Fibroblast of lung (primary cell): ENCODE measurements around the gene C9. TPM values are rescaled to one million over a fixed set of nuclear protein-coding genes. Genes with fewer than 3 reads are reported as not detected.

Source experiments
- DNase-seq, 2 donors: peaks; one replicate each; pipeline versions ENCODE4 v3.0.0 to v3.0.0-alpha.2; 2010; ENCODE audit warnings: low read depth in 2 of 2
- H2AFZ ChIP-seq: 2 replicates; pipeline ENCODE4 v1.5.1; 2012; ENCODE audit warnings: low read length, control low read depth, inconsistent platforms
- H3K27ac ChIP-seq: 2 replicates; pipeline ENCODE4 v1.5.1; 2011; ENCODE audit warnings: low read length, control low read depth; ENCODE audit not compliant: insufficient read depth
- H3K27me3 ChIP-seq: 2 replicates; pipeline ENCODE4 v1.5.1; 2011; ENCODE audit warnings: mild to moderate bottlenecking, low read length; ENCODE audit not compliant: control insufficient read depth, insufficient read depth
- H3K36me3 ChIP-seq: 2 replicates; pipeline ENCODE4 v1.5.1; 2011; ENCODE audit warnings: low read length; ENCODE audit not compliant: control insufficient read depth, insufficient read depth
- H3K4me1 ChIP-seq: 2 replicates; pipeline ENCODE4 v1.5.1; 2011; ENCODE audit warnings: low read length; ENCODE audit not compliant: control insufficient read depth, insufficient read depth; ENCODE audit errors: extremely low read depth
- H3K4me2 ChIP-seq: 2 replicates; pipeline ENCODE4 v1.5.1; 2011; ENCODE audit warnings: low read length, control low read depth; ENCODE audit not compliant: insufficient read depth; ENCODE audit errors: extremely low read depth
- H3K4me3 ChIP-seq, 4 experiments: fragments of 200-600 bp in 1 of 4; sonication (generic) in 1 of 4; replicated peaks in 1 of 4; 2 replicates each; pipeline ENCODE4 v1.5.1; 2011 to 2016; ENCODE audit warnings: low read length in 4 of 4, low read depth in 3 of 4, mild to moderate bottlenecking in 3 of 4, control low read depth in 2 of 4, inconsistent platforms in 1 of 4, mixed read lengths in 1 of 4; ENCODE audit not compliant: insufficient read depth in 1 of 4; ENCODE audit errors: control extremely low read depth in 1 of 4
- H3K79me2 ChIP-seq: 2 replicates; pipeline ENCODE4 v1.5.1; 2012; ENCODE audit warnings: mild to moderate bottlenecking, low read length, inconsistent platforms; ENCODE audit not compliant: control insufficient read depth, insufficient read depth
- H3K9ac ChIP-seq: 2 replicates; pipeline ENCODE4 v1.5.1; 2011; ENCODE audit warnings: mild to moderate bottlenecking, low read length, control low read depth; ENCODE audit not compliant: insufficient read depth
- H3K9me3 ChIP-seq: 2 replicates; pipeline ENCODE4 v1.5.1; 2012; ENCODE audit warnings: low read depth, low read length; ENCODE audit not compliant: control insufficient read depth, insufficient read depth
- H4K20me1 ChIP-seq: 2 replicates; pipeline ENCODE4 v1.5.1; 2011; ENCODE audit warnings: low read length; ENCODE audit not compliant: control insufficient read depth, insufficient read depth; ENCODE audit errors: extremely low read depth
- EZH2 ChIP-seq: IDR thresholded peaks from 2 replicates; pipeline ENCODE4 v1.5.1; 2012; ENCODE audit warnings: low read length, control low read depth, mild to moderate bottlenecking; ENCODE audit errors: missing control alignments
- polyA plus RNA-seq, 2 donors: library from polyadenylated mRNA; depleted of rRNA in 1 of 2; stranded (reverse) in 1 of 2; unstranded in 1 of 2; fragments of >200 nt; gene quantifications; 2 replicates each; pipeline ENCODE4 v1.2.1, GENCODE V29; 2011 to 2012; ENCODE audit warnings: missing spikeins in 1 of 2
- total RNA-seq: library from RNA; depleted of rRNA; stranded (reverse); fragments of >200 nt; gene quantifications from 2 replicates; pipeline ENCODE4 v1.2.1, GENCODE V29; 2014
- TF ChIP-seq, protein P1 (sequence below), 2 donors: IDR thresholded peaks in 1 of 2; conservative IDR thresholded peaks in 1 of 2; 1 replicate in 1 of 2; 2 replicates in 1 of 2; pipeline ENCODE4 v1.5.1; 2011 to 2012; ENCODE audit warnings: low read length in 2 of 2, control low read depth in 1 of 2, inconsistent platforms in 1 of 2, low read depth in 1 of 2, mild to moderate bottlenecking in 1 of 2

C9 gene
- total and polyA plus RNA-seq, 2 donors (not counting 1 experiment from before 2014, with no cell fraction given) = 0.06 to 0.33 TPM

DNA sequence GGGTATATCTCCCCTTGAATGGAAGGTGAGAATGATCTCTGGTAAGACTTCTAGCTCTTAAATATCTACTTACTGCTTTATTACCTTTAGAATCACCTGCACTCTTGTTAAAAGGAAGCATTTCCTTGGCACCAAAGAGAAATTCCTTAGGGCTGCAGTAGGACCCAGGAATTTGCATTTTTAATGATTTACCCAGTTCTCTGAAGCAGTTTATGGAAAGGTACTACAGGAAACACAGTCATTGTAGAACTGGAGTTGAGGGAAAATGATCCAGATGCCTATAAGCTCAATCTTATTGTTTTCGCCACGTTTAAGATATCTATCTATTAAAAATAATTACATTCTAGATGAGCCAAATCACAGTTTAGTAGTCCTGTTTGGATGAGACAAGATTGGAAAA lies 9.5 kb upstream of the C9 start:
- no peak for DNase-seq
- H3K4me3 ChIP-seq = no peak overlapping the region
- no peaks in the 10 kb centered on the region for H3K9me3 ChIP-seq

DNA sequence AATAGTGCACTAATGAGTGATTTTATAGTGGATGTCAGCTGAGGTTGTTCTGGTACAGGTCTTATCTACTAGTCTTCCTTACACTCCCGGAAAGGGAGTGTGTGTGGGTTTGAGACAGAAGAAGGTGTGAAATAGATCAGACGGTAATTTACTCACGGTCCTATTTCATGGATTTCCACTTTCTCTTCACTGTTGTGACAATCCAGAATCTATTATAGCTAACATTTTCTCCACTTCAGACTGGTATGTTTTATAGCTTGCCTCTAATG lies 7.0 kb upstream of the C9 start:
- peaks cover 15% of the 10 kb centered on the region for H3K36me3 ChIP-seq
- TF ChIP-seq, protein P1, sequence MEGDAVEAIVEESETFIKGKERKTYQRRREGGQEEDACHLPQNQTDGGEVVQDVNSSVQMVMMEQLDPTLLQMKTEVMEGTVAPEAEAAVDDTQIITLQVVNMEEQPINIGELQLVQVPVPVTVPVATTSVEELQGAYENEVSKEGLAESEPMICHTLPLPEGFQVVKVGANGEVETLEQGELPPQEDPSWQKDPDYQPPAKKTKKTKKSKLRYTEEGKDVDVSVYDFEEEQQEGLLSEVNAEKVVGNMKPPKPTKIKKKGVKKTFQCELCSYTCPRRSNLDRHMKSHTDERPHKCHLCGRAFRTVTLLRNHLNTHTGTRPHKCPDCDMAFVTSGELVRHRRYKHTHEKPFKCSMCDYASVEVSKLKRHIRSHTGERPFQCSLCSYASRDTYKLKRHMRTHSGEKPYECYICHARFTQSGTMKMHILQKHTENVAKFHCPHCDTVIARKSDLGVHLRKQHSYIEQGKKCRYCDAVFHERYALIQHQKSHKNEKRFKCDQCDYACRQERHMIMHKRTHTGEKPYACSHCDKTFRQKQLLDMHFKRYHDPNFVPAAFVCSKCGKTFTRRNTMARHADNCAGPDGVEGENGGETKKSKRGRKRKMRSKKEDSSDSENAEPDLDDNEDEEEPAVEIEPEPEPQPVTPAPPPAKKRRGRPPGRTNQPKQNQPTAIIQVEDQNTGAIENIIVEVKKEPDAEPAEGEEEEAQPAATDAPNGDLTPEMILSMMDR (conservative IDR thresholded peaks at IDR 0.05 in 1 of 2, IDR thresholded peaks at IDR 0.05 in 1 of 2; ENCODE audit: low read depth in 1 of 2, low read length in 2 of 2) = no peak
- no peak for TF ChIP-seq EZH2

More for the DNA sequence above, 9.5 kb upstream of the C9 start:
- Histone ChIP-seq H3K4me1 (no peaks in the 10 kb centered on the region), H3K36me3 (peaks cover 25% of the 10 kb centered on the region), H3K79me2 (no peaks in the 10 kb centered on the region), H3K4me2 (no peak overlapping the region), H4K20me1 (no peaks in the 10 kb centered on the region), H3K27me3 (no peaks in the 10 kb centered on the region), H3K9ac (no peak overlapping the region), H3K27ac (no peak overlapping the region), H2AFZ (no peak overlapping the region)
- TF ChIP-seq EZH2 = no peak
- TF ChIP-seq, protein P1 (conservative IDR thresholded peaks at IDR 0.05 in 1 of 2, IDR thresholded peaks at IDR 0.05 in 1 of 2; ENCODE audit: low read depth in 1 of 2, low read length in 2 of 2) = no peak

DNA sequence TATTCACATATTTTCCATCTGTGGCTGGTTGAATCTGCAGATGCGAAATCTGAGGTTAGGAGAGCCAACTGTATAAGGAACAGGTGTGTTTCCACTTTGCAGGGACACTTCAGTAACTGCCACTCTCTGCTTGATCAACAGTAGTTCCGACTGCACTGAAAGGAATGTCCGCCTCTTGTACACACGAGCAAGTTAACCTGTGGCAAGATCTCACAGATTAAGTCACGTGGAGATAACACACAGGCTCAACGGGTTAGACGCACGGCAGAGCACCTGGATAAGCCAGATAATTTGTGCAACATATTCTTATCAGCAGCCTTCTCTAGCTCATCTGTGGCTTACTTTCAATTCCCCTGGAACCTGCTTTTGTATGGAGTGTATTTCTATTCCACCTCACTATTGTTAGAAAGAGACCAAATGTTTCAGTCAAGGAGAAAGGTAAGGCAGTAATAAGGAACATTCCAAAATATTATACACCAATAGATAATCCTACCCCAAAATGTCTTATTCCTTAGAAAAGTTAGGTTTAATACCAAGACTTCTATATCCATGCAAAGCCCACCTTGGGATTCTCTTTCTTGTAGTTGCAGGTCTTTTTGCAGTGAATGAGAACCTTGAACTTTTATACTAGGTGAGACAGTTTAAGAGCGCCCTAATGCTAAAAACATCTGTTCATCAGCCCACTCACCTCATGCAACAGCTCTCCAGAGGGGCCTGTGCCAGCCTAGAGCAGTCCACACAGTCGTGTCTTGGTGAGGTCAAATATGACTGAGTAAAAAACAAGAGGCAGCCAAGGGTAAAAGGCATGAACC lies 6.5 kb upstream of the C9 start:
- Histone ChIP-seq H3K4me3 (no peak overlapping the region), H3K27ac (no peak overlapping the region), H3K9ac (no peak overlapping the region), H3K9me3 (no peaks in the 10 kb centered on the region), H3K4me1 (no peaks in the 10 kb centered on the region), H3K79me2 (no peaks in the 10 kb centered on the region), H2AFZ (no peak overlapping the region), H4K20me1 (no peaks in the 10 kb centered on the region), H3K36me3 (peaks cover 15% of the 10 kb centered on the region), H3K4me2 (no peak overlapping the region), H3K27me3 (no peaks in the 10 kb centered on the region)
- TF ChIP-seq, protein P1 (conservative IDR thresholded peaks at IDR 0.05 in 1 of 2, IDR thresholded peaks at IDR 0.05 in 1 of 2; ENCODE audit: low read depth in 1 of 2, low read length in 2 of 2) = no peak
- no peak for TF ChIP-seq EZH2
- no peak for DNase-seq

More for the DNA sequence above, 7.0 kb upstream of the C9 start:
- DNase-seq = no peak
- H2AFZ ChIP-seq = no peak overlapping the region
- no peaks in the 10 kb centered on the region for H3K9me3 ChIP-seq
- H3K27me3 ChIP-seq = no peaks in the 10 kb centered on the region
- no peak overlapping the region for H3K4me3 ChIP-seq
- no peaks in the 10 kb centered on the region for H3K4me1 ChIP-seq
- H3K9ac ChIP-seq = no peak overlapping the region
- H4K20me1 ChIP-seq = no peaks in the 10 kb centered on the region
- no peak overlapping the region for H3K4me2 ChIP-seq
- H3K79me2 ChIP-seq = no peaks in the 10 kb centered on the region
- H3K27ac ChIP-seq = no peak overlapping the region
